GM18505 (cell line): ENCODE results near the gene NUAK1.
"Not testable (repeated sequence)": the region's sequence is repeated elsewhere in the genome, so short reads cannot be mapped to it uniquely, and the experiment has no call there.

Experiments used
- ATAC-seq: cut with Tn5 transposase; IDR thresholded peaks from one replicate; pipeline ENCODE4 v1.9.1; 2021; ENCODE audit not compliant: unreplicated experiment
- POLR2A ChIP-seq: IDR thresholded peaks from 4 replicates; pipeline ENCODE4 v1.6.1; 2011; ENCODE audit warnings: borderline replicate concordance; ENCODE audit not compliant: insufficient read depth, insufficient read length; ENCODE audit errors: extremely low read depth

The NUAK1 gene

GRCh38 chr12:106163712-106164111 is 25.0 kb upstream of the NUAK1 start:
- ATAC-seq = no peak
- no peak for TF ChIP-seq POLR2A

- no peak for ATAC-seq
- TF ChIP-seq POLR2A = no peak
These were observed 22.7 kb upstream of the NUAK1 start for GRCh38 chr12:106161491-106161890.

- TF ChIP-seq POLR2A = no peak
- ATAC-seq = no peak
These were observed 22.2 kb upstream of the NUAK1 start for GRCh38 chr12:106160915-106161314.

- no peak for ATAC-seq
These were observed 19.0 kb upstream of the NUAK1 start for GRCh38 chr12:106157802-106158201.

GRCh38 chr12:106154751-106155273 is 16.1 kb upstream of the NUAK1 start:
- ATAC-seq = no peak
- no peak for TF ChIP-seq POLR2A

More at GRCh38 chr12:106157802-106158201, 19.0 kb upstream of the NUAK1 start:
- TF ChIP-seq POLR2A = no peak

- TF ChIP-seq POLR2A = no peak
- no peak for ATAC-seq
These were observed 13.6 kb upstream of the NUAK1 start for GRCh38 chr12:106152334-106152733.

- no peak for TF ChIP-seq POLR2A
- ATAC-seq = no peak
These were observed 11.8 kb upstream of the NUAK1 start for GRCh38 chr12:106150555-106150954.

- no peak for TF ChIP-seq POLR2A
- no peak for ATAC-seq
These were observed 10.5 kb upstream of the NUAK1 start for GRCh38 chr12:106149096-106149784.

- ATAC-seq = no peak
- TF ChIP-seq POLR2A = no peak
These were observed 9.2 kb upstream of the NUAK1 start for GRCh38 chr12:106147956-106148355.

- no peak for TF ChIP-seq POLR2A
- ATAC-seq = no peak
These were observed 8.2 kb upstream of the NUAK1 start for GRCh38 chr12:106146987-106147386.

GRCh38 chr12:106145539-106146447 is 7.0 kb upstream of the NUAK1 start:
- ATAC-seq = no peak
- no peak for TF ChIP-seq POLR2A

- ATAC-seq = no peak
- TF ChIP-seq POLR2A = no peak
These were observed 6.1 kb upstream of the NUAK1 start for GRCh38 chr12:106144847-106145246.

GRCh38 chr12:106142591-106143261 is 4.0 kb upstream of the NUAK1 start:
- TF ChIP-seq POLR2A = no peak
- no peak for ATAC-seq

GRCh38 chr12:106141920-106142319 is 3.2 kb upstream of the NUAK1 start:
- not testable (repeated sequence) for ATAC-seq
